IPS-NIHi7 (cell line): ENCODE measurements around the gene ERP44.
"Not testable (repeated sequence)": the region's sequence is repeated elsewhere in the genome, so short reads cannot be mapped to it uniquely, and the experiment has no call there.

Experiments
- DNase-seq: peaks from one replicate; pipeline ENCODE4 v3.0.0; 2012; ENCODE audit warnings: mixed read lengths; ENCODE audit errors: extremely low spot score

The ERP44 gene

GRCh38 chr9:100011062-100011681 lies 87.6 kb downstream of the ERP44 start:
- DNase-seq = peak; percentile 63

GRCh38 chr9:99999797-100000196 lies 99.0 kb downstream of the ERP44 start:
- DNase-seq = no peak

GRCh38 chr9:99998866-99999265 lies 99.9 kb downstream of the ERP44 start:
- DNase-seq = no peak

- DNase-seq = peak; percentile 15
Measured at GRCh38 chr9:99998266-99998665, 100.5 kb downstream of the ERP44 start.

GRCh38 chr9:99990508-99990907 lies 108.3 kb downstream of the ERP44 start:
- not testable (repeated sequence) for DNase-seq

GRCh38 chr9:99986642-99987041 lies 112.2 kb downstream of the ERP44 start:
- no peak for DNase-seq

- no peak for DNase-seq
Measured at GRCh38 chr9:99980598-99980997, 118.2 kb downstream of the ERP44 start.

- no peak for DNase-seq
Measured at GRCh38 chr9:99978221-99978620, 120.6 kb downstream of the ERP44 start.

- no peak for DNase-seq
Measured at GRCh38 chr9:99977033-99977792, 121.6 kb downstream of the ERP44 start.

- no peak for DNase-seq
Measured at GRCh38 chr9:99973455-99973854, 125.3 kb downstream of the ERP44 start.

GRCh38 chr9:99971410-99971809 lies 127.4 kb downstream of the ERP44 start:
- no peak for DNase-seq

- no peak for DNase-seq
Measured at GRCh38 chr9:99970481-99970880, 128.3 kb downstream of the ERP44 start.

- DNase-seq = peak; percentile 43
Measured at GRCh38 chr9:99967457-99967856, 131.3 kb downstream of the ERP44 start.

- peak; percentile 75 for DNase-seq
Measured at GRCh38 chr9:99966716-99967115, 132.1 kb downstream of the ERP44 start.

GRCh38 chr9:99966001-99966400 lies 132.8 kb downstream of the ERP44 start:
- DNase-seq = no peak

GRCh38 chr9:99964336-99964735 lies 134.5 kb downstream of the ERP44 start:
- no peak for DNase-seq

GRCh38 chr9:99962680-99963261 lies 136.0 kb downstream of the ERP44 start:
- DNase-seq = no peak

- no peak for DNase-seq
Measured at GRCh38 chr9:99955606-99956005, 143.2 kb downstream of the ERP44 start.

GRCh38 chr9:99954819-99955218 lies 144.0 kb downstream of the ERP44 start:
- DNase-seq = no peak

- no peak for DNase-seq
Measured at GRCh38 chr9:99953861-99954507, 144.8 kb downstream of the ERP44 start.

GRCh38 chr9:99948896-99949295 lies 149.9 kb downstream of the ERP44 start:
- no peak for DNase-seq

GRCh38 chr9:99948482-99948881 lies 150.3 kb downstream of the ERP44 start:
- no peak for DNase-seq

GRCh38 chr9:99947395-99947794 lies 151.4 kb downstream of the ERP44 start:
- peak; percentile 10 for DNase-seq
